GM19351 (cell line): ENCODE results near the gene PREX1.
"Not testable (repeated sequence)": the region's sequence is repeated elsewhere in the genome, so short reads cannot be mapped to it uniquely, and the experiment has no call there.

Experiments
- ATAC-seq: cut with Tn5 transposase; IDR thresholded peaks from one replicate; pipeline ENCODE4 v1.9.1; 2021; ENCODE audit warnings: mild to moderate bottlenecking, moderate library complexity; ENCODE audit not compliant: unreplicated experiment

The PREX1 gene

GRCh38 chr20:48756774-48757173, 71.0 kb downstream of the PREX1 start:
- not testable (repeated sequence) for ATAC-seq

- ATAC-seq: no peak
These were observed 73.5 kb downstream of the PREX1 start for GRCh38 chr20:48754292-48754691.

GRCh38 chr20:48752963-48753362, 74.8 kb downstream of the PREX1 start:
- no peak for ATAC-seq

GRCh38 chr20:48751871-48752270, 75.9 kb downstream of the PREX1 start:
- no peak for ATAC-seq

- no peak for ATAC-seq
These were observed 76.7 kb downstream of the PREX1 start for GRCh38 chr20:48750941-48751635.

GRCh38 chr20:48750376-48750775, 77.4 kb downstream of the PREX1 start:
- ATAC-seq: no peak

GRCh38 chr20:48749437-48749836, 78.4 kb downstream of the PREX1 start:
- ATAC-seq: no peak

GRCh38 chr20:48748556-48748955, 79.2 kb downstream of the PREX1 start:
- no peak for ATAC-seq

- no peak for ATAC-seq
These were observed 79.9 kb downstream of the PREX1 start for GRCh38 chr20:48747840-48748414.

GRCh38 chr20:48745330-48745729, 82.5 kb downstream of the PREX1 start:
- ATAC-seq: no peak

- no peak for ATAC-seq
These were observed 83.3 kb downstream of the PREX1 start for GRCh38 chr20:48744515-48744914.

- no peak for ATAC-seq
These were observed 84.0 kb downstream of the PREX1 start for GRCh38 chr20:48743807-48744206.

GRCh38 chr20:48742912-48743680, 84.7 kb downstream of the PREX1 start:
- ATAC-seq: no peak

GRCh38 chr20:48742233-48742632, 85.6 kb downstream of the PREX1 start:
- ATAC-seq: no peak

GRCh38 chr20:48741669-48742068, 86.1 kb downstream of the PREX1 start:
- ATAC-seq: no peak

- peak; percentile 53 for ATAC-seq
These were observed 87.1 kb downstream of the PREX1 start for GRCh38 chr20:48740712-48741111.

GRCh38 chr20:48740292-48740649, 87.5 kb downstream of the PREX1 start:
- no peak for ATAC-seq

- no peak for ATAC-seq
These were observed 88.2 kb downstream of the PREX1 start for GRCh38 chr20:48739395-48740291.

GRCh38 chr20:48738399-48739304, 89.1 kb downstream of the PREX1 start:
- ATAC-seq: peak; percentile 71

GRCh38 chr20:48738094-48738398, 89.8 kb downstream of the PREX1 start:
- no peak for ATAC-seq
